HG03039 (cell line): ENCODE results near the gene DYNLRB1.
A peak's percentile ranks its signal among the peaks of the same experiment; 100 is the strongest.
"Not testable (repeated sequence)": the region's sequence is repeated elsewhere in the genome, so short reads cannot be mapped to it uniquely, and the experiment has no call there.

Source experiments
- ATAC-seq: cut with Tn5 transposase; IDR thresholded peaks from one replicate; pipeline ENCODE4 v1.9.1; 2021; ENCODE audit warnings: mild to moderate bottlenecking, moderate library complexity; ENCODE audit not compliant: unreplicated experiment

DYNLRB1 gene

GRCh38 chr20:34511891-34512265, 4.3 kb upstream of the DYNLRB1 start:
- no peak for ATAC-seq

DNA sequence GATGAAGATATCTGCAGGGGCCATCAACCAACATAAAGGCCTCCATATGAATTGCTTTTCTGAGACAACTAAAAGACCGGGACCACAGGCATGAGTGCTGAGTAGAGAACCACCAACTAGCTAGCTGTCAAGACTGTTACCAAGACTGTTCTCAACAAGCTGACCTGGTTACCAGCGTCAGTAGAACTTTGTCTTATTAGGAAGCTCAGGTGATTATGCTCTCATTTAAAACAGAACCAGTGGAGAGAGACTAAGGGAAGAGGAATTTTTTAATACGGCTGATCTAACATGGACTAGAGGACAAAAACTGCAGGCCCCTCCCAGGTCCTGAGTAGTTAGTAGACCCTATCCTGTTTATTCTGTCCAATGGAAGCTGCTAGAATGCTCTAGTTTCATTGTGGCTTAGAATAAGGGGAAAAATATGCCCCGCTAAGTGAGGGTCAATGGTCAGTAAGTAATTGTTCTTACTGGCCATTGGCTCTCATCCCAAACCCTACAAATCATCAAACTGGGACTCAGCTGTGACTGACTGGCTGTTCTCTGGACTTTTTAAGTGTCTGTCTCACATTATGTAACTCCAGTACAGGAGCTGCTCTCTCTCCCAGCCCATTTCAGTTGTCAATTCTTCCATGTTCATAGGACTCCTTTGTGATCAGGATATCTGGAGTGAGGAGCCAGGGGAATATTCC, 3.8 kb upstream of the DYNLRB1 start:
- ATAC-seq: no peak

- no peak for ATAC-seq
These were observed 3.2 kb upstream of the DYNLRB1 start for GRCh38 chr20:34512955-34513419.

- ATAC-seq: not testable (repeated sequence)
These were observed 2.2 kb upstream of the DYNLRB1 start for GRCh38 chr20:34514034-34514433.

GRCh38 chr20:34514897-34515483, 1.2 kb upstream of the DYNLRB1 start:
- no peak for ATAC-seq

DNA sequence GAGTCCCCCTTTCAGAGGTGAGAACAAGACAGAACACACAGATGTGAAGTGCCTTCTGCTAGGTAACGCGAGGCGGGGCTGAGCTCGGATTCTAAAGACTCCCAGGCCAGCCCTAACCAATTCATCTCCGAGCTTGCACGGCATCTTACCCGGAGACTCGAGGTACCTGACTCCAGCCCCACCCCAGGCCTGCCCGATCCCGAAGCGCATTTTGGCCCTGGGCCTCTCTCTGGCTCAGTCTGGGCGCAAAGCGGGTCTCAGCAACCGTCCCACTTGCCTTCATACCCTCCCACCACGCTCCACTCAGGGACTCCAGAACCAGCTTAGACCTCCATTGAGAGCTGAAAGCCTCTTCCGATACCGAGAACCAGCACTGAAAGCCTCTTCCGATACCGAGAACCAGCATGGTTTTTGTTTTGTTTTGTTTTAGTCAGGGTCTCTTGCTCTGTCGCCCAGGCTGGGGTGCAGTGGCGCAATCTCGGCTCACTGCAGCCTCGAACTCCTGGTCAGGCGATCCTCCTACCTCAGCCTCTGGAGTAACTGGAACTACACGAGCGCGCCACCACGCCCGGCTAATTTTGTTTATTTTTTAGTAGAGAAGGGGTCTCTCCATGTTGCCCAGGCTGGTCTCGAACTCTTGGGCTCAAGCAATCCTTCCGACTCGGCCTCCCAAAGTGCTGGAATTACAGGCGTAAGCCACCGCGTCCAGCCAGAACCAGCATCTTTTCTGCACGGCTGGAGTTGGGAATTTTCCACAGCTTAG, 557 bp upstream of the DYNLRB1 start:
- peak; percentile 39 for ATAC-seq

GRCh38 chr20:34517114-34517505, 888 bp downstream of the DYNLRB1 start:
- no peak for ATAC-seq

DNA sequence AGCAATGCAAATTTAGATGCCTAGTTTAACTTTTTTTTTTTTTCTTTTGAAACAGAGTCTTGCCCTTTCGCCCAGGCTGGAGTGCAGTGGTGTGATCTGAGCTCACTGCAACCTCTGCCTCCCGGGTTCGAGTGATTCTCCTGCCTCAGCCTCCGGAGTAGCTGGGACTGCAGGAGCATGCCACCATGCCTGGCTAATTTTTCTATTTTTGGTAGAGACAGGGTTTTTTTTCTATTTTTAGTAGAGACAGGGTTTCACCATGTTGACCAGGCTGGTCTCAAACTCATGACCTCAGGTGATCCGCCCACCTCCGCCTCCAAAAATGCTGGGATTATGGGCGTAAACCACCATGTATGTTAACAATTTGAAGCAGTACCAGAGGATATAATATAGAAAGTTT, 2.6 kb downstream of the DYNLRB1 start:
- not testable (repeated sequence) for ATAC-seq

GRCh38 chr20:34519841-34520240, 3.6 kb downstream of the DYNLRB1 start:
- ATAC-seq: not testable (repeated sequence)

GRCh38 chr20:34522969-34523871, 7.0 kb downstream of the DYNLRB1 start:
- no peak for ATAC-seq

DNA sequence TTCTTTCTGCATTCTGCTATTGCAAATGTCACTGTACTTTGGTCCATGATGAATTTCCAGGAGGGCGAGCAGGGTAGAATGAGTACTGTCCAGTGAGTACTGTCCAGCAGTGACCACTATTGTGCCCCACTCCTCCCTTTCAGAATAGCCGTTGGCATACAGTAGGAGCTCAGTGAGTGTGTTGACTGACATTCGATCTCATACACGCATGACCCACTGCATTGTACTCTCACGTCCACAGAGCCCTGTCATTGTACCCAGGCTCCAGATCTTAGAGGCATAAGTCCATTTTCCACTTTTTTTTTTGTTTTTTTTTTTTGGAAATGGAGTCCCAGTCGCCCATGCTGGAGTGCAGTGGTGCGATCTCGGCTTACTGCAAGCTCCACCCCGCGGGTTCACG, 8.2 kb downstream of the DYNLRB1 start:
- ATAC-seq: no peak

GRCh38 chr20:34525342-34525708, 9.1 kb downstream of the DYNLRB1 start:
- ATAC-seq: no peak

DNA sequence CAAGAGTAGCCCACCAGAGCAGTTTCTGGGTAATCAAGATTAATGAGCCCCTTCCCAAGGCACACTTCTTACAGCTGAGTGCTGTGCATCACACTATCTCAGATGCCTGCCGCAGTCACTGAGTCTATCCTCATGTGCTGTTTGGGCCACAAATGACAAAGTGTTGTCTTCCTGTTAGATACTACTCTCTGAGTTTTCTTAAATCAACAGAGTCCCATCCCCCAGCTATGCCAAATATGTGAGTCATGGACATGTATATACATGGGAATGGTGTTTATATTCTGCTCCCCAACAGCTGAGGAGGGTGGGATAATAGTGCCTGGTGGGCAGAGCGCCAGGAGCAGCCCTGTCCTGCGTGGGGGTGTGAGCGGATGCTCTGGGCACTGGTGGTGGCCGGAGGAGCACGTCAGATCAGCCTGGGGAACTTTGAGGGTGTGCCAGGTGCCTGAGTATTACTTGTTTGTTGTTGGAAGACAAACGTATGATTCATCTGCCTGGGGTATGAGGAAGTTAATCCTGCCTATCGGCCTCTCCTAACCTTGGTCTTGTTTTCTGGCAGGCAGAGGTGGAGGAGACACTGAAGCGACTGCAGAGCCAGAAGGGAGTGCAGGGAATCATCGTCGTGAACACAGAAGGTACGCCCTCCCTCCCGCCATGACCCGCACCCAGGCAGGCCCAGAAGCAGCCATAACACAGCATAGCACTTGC, 9.6 kb downstream of the DYNLRB1 start:
- no peak for ATAC-seq

DNA sequence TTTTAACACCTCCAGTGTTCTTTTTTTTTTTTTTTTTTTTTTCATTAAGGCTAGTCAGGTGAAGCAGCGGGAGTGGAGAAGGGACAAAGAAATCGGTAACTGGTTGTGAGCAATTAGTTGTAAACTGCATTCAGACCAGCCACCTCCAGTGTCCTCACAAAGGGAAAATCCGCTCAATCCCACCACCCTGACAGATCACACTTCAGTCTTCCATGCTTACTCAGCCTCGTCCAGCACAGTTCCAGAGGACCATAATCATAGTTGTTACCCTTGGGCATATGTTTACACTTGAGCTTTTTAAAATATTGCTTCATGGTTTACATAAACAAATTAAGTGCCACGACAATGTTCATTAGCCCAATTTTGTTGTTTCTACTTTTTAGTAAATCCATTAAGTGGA, 10.2 kb downstream of the DYNLRB1 start:
- no peak for ATAC-seq

DNA sequence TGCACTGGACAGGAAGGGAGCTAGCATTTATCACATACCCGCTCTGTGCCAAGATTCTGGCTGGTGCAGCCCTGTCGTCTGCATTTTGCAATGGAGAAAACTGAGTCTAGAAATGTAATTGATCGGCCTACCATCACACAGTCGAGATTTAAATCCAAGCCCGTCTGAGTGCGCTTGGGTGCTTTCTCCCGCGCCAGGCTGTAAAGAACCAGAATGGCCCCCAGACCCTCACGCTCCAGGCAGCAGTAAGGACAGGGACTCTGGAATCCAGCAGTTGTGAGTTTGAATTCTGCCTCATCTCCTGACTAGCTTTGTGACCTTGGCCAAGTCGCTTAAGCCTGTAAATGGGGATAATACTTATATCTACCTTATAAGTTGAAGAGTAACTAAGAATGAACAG, 10.8 kb downstream of the DYNLRB1 start:
- no peak for ATAC-seq

GRCh38 chr20:34528921-34529297, 12.7 kb downstream of the DYNLRB1 start:
- ATAC-seq: no peak

DNA sequence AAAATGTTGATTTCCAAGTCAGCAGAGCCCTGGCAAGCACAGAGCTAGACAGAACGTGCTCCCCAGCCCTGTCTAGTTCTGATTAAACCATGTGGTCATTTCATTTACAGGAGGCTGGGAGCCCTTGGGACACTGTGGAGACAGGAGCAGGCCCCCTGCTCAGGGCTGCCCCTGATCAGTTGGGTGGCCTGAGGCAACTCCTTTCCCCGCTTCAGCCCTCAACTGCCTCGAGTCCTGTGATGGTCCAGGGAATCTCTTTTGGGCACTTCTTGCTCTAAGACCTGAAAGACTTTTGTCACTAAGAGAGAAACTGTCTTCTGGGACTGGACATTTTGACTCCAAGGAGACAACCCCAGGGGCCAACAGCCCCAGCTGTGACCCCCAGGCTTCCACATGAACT, 13.5 kb downstream of the DYNLRB1 start:
- ATAC-seq: no peak

DNA sequence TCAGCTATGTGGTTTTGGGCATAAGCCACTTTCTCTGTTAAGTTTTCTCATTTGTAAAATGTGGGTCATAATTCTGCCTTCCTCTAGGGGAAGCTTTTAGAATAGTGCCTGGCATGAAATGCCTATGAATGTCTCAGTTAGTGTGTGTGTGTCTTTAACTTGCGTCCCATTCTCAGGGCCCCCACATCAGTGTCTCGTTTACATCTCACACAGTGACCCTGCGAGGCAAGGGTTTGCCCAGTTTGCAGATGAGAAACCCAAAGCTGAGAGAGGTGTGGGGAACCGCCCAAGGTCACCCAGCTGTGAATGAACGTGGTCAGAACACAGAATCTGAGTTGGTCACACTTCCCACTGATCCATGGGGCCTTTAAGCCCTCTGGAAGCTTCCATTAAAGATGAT, 14.1 kb downstream of the DYNLRB1 start:
- no peak for ATAC-seq

- no peak for ATAC-seq
These were observed 15.5 kb downstream of the DYNLRB1 start for GRCh38 chr20:34531608-34532265.

DNA sequence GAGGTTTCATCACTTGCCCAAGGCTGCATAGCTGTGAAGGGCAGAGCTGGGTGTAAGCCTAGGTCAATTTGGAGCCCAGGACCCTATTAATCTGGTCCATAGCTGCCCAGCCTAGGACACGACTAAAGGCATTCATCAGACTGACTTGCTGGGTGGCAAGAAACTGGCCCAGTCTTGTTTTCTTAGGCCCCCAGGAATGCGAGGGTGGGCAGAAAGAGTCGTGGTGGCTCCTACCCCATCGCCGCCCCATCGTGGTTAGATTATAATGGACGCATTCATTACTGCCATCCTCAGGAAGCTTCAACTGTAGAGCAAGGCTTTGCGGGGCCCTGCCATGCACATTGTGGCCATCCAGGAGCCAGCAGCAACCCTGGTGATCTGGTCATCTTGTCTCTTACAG, 16.1 kb downstream of the DYNLRB1 start:
- no peak for ATAC-seq
